ENCODE measurements around the gene CNOT6. TPM values are rescaled to one million over a fixed set of nuclear protein-coding genes. Genes with fewer than 3 reads are reported as not detected.
A peak's percentile ranks its signal among the peaks of the same experiment; 100 is the strongest.

CNOT6 gene
- total RNA-seq, 1 experiment from 2014 or later, result 59.1 TPM

DNA sequence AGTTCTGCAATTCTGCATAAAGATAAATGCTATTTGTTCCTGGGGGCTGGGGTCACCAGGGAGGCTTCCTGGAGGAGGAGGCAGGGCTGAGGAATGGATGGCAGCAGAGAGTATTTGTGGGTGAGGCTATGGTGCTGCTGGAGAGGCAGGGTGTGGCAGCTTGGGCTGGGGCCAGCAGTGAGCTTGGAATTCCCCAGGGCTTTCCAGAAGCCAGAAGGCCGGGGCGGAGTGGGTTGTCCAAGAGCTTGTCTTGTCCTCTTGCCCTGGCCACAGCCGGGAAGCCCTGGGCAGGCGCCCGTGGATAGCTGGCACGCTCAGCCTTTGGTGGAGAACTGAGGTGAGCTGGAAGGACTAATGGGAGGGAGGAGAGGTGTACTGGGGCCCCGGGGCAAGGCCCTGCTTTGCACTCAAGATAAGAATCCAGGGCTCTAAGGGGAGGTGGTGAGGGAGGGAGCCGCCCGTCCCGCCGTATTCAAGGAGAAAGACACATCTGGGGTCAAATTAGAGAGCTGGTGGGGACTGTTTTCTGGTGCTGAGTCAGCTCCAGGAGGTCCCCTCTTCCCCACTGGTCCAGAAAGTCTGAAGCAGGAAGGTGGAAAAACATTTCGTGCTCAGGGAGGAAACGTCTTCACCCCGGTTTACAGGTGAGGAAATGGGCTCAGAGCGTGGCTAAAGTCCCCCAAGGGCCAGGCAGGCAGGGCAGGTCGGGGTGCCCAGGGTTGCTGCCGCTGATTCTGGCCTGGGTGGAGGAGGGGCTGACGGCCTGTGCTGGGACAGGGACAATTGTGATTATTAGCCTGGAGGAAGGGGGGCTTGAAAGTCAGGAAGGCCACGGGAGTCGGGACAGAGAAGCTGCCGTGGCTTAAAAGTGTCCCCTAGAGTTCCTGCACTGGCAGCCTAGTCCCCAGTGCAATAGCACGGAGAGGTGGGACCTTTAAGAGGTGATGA lies 26.9 kb upstream of the CNOT6 start:
- peak overlapping the region; percentile 8; the same call in 1 of the 2 replicates for H3K9ac ChIP-seq (ENCODE audit: low read length)
- H3K36me3 ChIP-seq (ENCODE audit: control insufficient read depth in 1 of 2, insufficient read depth in 2 of 2, low read length in 2 of 2), result no peaks in the 10 kb centered on the region
- H3K9me3 ChIP-seq (ENCODE audit: control insufficient read depth in 1 of 2, insufficient read depth in 1 of 2, low read depth in 1 of 2, low read length in 2 of 2), result no peaks in the 10 kb centered on the region
- peak overlapping the region; percentile 47 for H3K4me2 ChIP-seq (ENCODE audit: low read length)
- no peaks in the 10 kb centered on the region for H4K20me1 ChIP-seq (ENCODE audit: insufficient read depth)
- ChIA-PET RAD21 (ENCODE audit: low non-redundant PET in 1 of 2, low total read pairs in 2 of 2, uncharacterized antibody in 2 of 2, unreplicated experiment in 2 of 2) (no interaction called here), CTCF (no interaction called here), POLR2A (no interaction called here)
- no peak for TF ChIP-seq TCF7L2 (IDR thresholded peaks at IDR 0.05; ENCODE audit: borderline replicate concordance, extremely low read depth, insufficient read depth, insufficient read length)
- no peak for TF ChIP-seq SRF (IDR thresholded peaks at IDR 0.05; ENCODE audit: low read depth)
- no peaks in the 10 kb centered on the region for H3K9me2 ChIP-seq (ENCODE audit: insufficient read depth)
- H3K4me1 ChIP-seq (ENCODE audit: control insufficient read depth in 1 of 2, insufficient read depth in 2 of 2, low read length in 2 of 2), result peaks cover 7 to 14% of the 10 kb centered on the region in 2 experiments; a peak in 3 of 4 replicates
- BruUV-seq (replicated peaks), result no TSS peak
- intact Hi-C loops (cut with micrococcal nuclease), result no loop called here
- H2AFZ ChIP-seq (ENCODE audit: low read depth, low read length, poor library complexity, severe bottlenecking), result no peak overlapping the region
- no peaks in the 10 kb centered on the region for H3K27me3 ChIP-seq (ENCODE audit: insufficient read depth, low read length)
- peak; percentile 51; the same call in 1 of the 2 replicates for ATAC-seq
- no peak overlapping the region for H3K4me3 ChIP-seq (replicated peaks in 1 of 2; ENCODE audit: low read depth in 1 of 2, low read length in 2 of 2)
- H3K27ac ChIP-seq (ENCODE audit: low read depth, low read length), result no peak overlapping the region
- no peak for DNase-seq (ENCODE audit: low read depth, low spot score)
- no peaks in the 10 kb centered on the region for H3K79me2 ChIP-seq (ENCODE audit: insufficient read depth, low read length)

DNA sequence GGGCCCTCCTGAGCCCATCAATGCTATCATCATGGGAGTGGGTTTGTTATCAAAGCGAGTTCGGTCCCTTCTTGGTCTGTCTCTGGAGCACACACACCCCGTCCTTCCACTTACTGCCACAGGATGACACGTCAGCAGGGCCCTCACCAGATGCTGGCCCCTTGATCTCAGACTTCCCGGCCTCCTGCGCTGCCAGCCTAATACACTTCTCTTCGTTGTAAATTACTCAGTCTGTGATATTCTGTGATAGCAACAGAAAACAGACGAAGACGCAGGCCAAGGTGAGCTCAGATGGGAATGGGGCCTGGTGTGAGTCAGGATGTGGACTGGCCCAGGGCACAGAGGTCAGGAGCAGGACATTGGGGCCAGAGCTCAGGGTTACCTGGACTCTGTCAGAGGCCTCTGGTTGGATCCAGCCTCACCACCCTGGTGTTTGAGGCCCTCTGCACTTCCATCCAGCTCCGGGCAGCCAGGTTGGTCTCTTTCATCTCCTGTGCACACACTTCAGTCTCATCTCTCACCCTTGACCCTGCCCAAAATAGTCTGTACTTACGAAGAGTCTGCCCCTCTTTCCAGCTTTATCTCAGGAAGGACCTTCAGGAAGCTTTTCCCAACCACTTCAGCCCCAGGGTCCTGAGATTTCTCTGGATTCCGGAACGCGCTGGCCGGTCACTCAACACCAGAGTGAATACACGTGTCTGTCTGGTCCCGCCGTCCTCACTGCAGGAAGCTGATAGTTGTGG lies 26.0 kb upstream of the CNOT6 start:
- Histone ChIP-seq H3K9me3 (ENCODE audit: control insufficient read depth in 1 of 2, insufficient read depth in 1 of 2, low read depth in 1 of 2, low read length in 2 of 2) (no peaks in the 10 kb centered on the region), H3K27ac (ENCODE audit: low read depth, low read length) (no peak overlapping the region), H3K4me3 (replicated peaks in 1 of 2; ENCODE audit: low read depth in 1 of 2, low read length in 2 of 2) (no peak overlapping the region), H3K4me1 (ENCODE audit: control insufficient read depth in 1 of 2, insufficient read depth in 2 of 2, low read length in 2 of 2) (peaks cover 7 to 14% of the 10 kb centered on the region in 2 experiments; a peak in 3 of 4 replicates), H4K20me1 (ENCODE audit: insufficient read depth) (no peaks in the 10 kb centered on the region), H2AFZ (ENCODE audit: low read depth, low read length, poor library complexity, severe bottlenecking) (no peak overlapping the region), H3K36me3 (ENCODE audit: control insufficient read depth in 1 of 2, insufficient read depth in 2 of 2, low read length in 2 of 2) (no peaks in the 10 kb centered on the region), H3K4me2 (ENCODE audit: low read length) (no peak overlapping the region), H3K79me2 (ENCODE audit: insufficient read depth, low read length) (no peaks in the 10 kb centered on the region), H3K27me3 (ENCODE audit: insufficient read depth, low read length) (no peaks in the 10 kb centered on the region), H3K9me2 (ENCODE audit: insufficient read depth) (no peaks in the 10 kb centered on the region), H3K9ac (ENCODE audit: low read length) (no peak overlapping the region)
- ATAC-seq, result no peak
- DNase-seq (ENCODE audit: low read depth, low spot score), result no peak
- intact Hi-C loops (cut with micrococcal nuclease), result no loop called here
- ChIA-PET POLR2A (no interaction called here), RAD21 (ENCODE audit: low non-redundant PET in 1 of 2, low total read pairs in 2 of 2, uncharacterized antibody in 2 of 2, unreplicated experiment in 2 of 2) (no interaction called here), CTCF (no interaction called here)
- no TSS peak for BruUV-seq (replicated peaks)
- TF ChIP-seq, protein P1, sequence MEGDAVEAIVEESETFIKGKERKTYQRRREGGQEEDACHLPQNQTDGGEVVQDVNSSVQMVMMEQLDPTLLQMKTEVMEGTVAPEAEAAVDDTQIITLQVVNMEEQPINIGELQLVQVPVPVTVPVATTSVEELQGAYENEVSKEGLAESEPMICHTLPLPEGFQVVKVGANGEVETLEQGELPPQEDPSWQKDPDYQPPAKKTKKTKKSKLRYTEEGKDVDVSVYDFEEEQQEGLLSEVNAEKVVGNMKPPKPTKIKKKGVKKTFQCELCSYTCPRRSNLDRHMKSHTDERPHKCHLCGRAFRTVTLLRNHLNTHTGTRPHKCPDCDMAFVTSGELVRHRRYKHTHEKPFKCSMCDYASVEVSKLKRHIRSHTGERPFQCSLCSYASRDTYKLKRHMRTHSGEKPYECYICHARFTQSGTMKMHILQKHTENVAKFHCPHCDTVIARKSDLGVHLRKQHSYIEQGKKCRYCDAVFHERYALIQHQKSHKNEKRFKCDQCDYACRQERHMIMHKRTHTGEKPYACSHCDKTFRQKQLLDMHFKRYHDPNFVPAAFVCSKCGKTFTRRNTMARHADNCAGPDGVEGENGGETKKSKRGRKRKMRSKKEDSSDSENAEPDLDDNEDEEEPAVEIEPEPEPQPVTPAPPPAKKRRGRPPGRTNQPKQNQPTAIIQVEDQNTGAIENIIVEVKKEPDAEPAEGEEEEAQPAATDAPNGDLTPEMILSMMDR (IDR thresholded peaks at IDR 0.05 in 2 of 3, conservative IDR thresholded peaks at IDR 0.05 in 1 of 3; ENCODE audit: borderline replicate concordance in 1 of 3, insufficient read depth in 1 of 3, low read depth in 2 of 3, low read length in 2 of 3), result no peak
- TF ChIP-seq TCF7L2 (IDR thresholded peaks at IDR 0.05; ENCODE audit: borderline replicate concordance, extremely low read depth, insufficient read depth, insufficient read length) (no peak), ZFX (IDR thresholded peaks at IDR 0.05) (no peak), YY1 (IDR thresholded peaks at IDR 0.05; ENCODE audit: extremely low read depth, insufficient replicate concordance, low read depth, low read length) (no peak), JUND (IDR thresholded peaks at IDR 0.05) (no peak), RAD21 (IDR thresholded peaks at IDR 0.05; ENCODE audit: low read depth) (no peak), EZH2phosphoT487 (IDR thresholded peaks at IDR 0.05; ENCODE audit: borderline replicate concordance) (no peak), CBX3 (IDR thresholded peaks at IDR 0.05; ENCODE audit: low read depth) (no peak), CEBPB (IDR thresholded peaks at IDR 0.05; ENCODE audit: low read depth) (no peak)
- TF ChIP-seq, protein P2, sequence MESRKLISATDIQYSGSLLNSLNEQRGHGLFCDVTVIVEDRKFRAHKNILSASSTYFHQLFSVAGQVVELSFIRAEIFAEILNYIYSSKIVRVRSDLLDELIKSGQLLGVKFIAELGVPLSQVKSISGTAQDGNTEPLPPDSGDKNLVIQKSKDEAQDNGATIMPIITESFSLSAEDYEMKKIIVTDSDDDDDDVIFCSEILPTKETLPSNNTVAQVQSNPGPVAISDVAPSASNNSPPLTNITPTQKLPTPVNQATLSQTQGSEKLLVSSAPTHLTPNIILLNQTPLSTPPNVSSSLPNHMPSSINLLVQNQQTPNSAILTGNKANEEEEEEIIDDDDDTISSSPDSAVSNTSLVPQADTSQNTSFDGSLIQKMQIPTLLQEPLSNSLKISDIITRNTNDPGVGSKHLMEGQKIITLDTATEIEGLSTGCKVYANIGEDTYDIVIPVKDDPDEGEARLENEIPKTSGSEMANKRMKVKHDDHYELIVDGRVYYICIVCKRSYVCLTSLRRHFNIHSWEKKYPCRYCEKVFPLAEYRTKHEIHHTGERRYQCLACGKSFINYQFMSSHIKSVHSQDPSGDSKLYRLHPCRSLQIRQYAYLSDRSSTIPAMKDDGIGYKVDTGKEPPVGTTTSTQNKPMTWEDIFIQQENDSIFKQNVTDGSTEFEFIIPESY (IDR thresholded peaks at IDR 0.05; ENCODE audit: extremely low read depth, insufficient replicate concordance, low read length), result no peak
- TF ChIP-seq, protein P3, sequence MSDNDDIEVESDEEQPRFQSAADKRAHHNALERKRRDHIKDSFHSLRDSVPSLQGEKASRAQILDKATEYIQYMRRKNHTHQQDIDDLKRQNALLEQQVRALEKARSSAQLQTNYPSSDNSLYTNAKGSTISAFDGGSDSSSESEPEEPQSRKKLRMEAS (IDR thresholded peaks at IDR 0.05), result no peak
- TF ChIP-seq, protein P4, sequence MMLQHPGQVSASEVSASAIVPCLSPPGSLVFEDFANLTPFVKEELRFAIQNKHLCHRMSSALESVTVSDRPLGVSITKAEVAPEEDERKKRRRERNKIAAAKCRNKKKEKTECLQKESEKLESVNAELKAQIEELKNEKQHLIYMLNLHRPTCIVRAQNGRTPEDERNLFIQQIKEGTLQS (IDR thresholded peaks at IDR 0.05), result no peak

Data from HCT116 (cell line).